Hematopoietic multipotent progenitor cell treated with erythropoietin and hydrocortisone succinate and interleukin-3 and kit ligand, for 17 days (in vitro differentiated cells): ENCODE results near the gene ACAP1.

Experiments
- DNase-seq: peaks from one replicate; pipeline ENCODE4 v3.0.0-alpha.2; 2015; ENCODE audit warnings: low spot score

Gene ACAP1

GRCh38 chr17:7309628-7310027 lies 26.7 kb upstream of the ACAP1 start:
- no peak for DNase-seq

- DNase-seq = no peak
These were observed 25.1 kb upstream of the ACAP1 start for GRCh38 chr17:7311110-7311705.

GRCh38 chr17:7312432-7313087 lies 23.8 kb upstream of the ACAP1 start:
- no peak for DNase-seq

- no peak for DNase-seq
These were observed 23.0 kb upstream of the ACAP1 start for GRCh38 chr17:7313088-7313889.

- no peak for DNase-seq
These were observed 22.2 kb upstream of the ACAP1 start for GRCh38 chr17:7313890-7314718.

- peak; percentile 89 for DNase-seq
These were observed 21.4 kb upstream of the ACAP1 start, which contains the start of gene GPS2 for GRCh38 chr17:7314719-7315569. Gene GPS2 (minus strand): TSS chr17:7315360. CDS start chr17:7315052, 308 bp downstream.

GRCh38 chr17:7315570-7316235 lies 20.6 kb upstream of the ACAP1 start:
- no peak for DNase-seq

GRCh38 chr17:7317161-7317803 lies 19.0 kb upstream of the ACAP1 start:
- no peak for DNase-seq

GRCh38 chr17:7318121-7318860 lies 18.0 kb upstream of the ACAP1 start:
- DNase-seq = no peak

- DNase-seq = no peak
These were observed 14.9 kb upstream of the ACAP1 start for GRCh38 chr17:7321466-7321865.

- no peak for DNase-seq
These were observed 13.7 kb upstream of the ACAP1 start for GRCh38 chr17:7322520-7323194.

- peak; percentile 71 for DNase-seq
These were observed 12.4 kb upstream of the ACAP1 start for GRCh38 chr17:7323731-7324437.

- no peak for DNase-seq
These were observed 11.9 kb upstream of the ACAP1 start for GRCh38 chr17:7324438-7324779.

- DNase-seq = no peak
These were observed 11.2 kb upstream of the ACAP1 start for GRCh38 chr17:7325031-7325528.

GRCh38 chr17:7326186-7326585 lies 10.1 kb upstream of the ACAP1 start:
- no peak for DNase-seq

GRCh38 chr17:7327056-7327455 lies 9.3 kb upstream of the ACAP1 start:
- DNase-seq = no peak

GRCh38 chr17:7327501-7327900 lies 8.8 kb upstream of the ACAP1 start:
- no peak for DNase-seq

GRCh38 chr17:7328009-7328408 lies 8.3 kb upstream of the ACAP1 start:
- no peak for DNase-seq
